HG02840 (cell line): ENCODE measurements around the gene SLCO3A1.
"Not testable (repeated sequence)": the region's sequence is repeated elsewhere in the genome, so short reads cannot be mapped to it uniquely, and the experiment has no call there.

ENCODE experiments used
- ATAC-seq: cut with Tn5 transposase; IDR thresholded peaks from one replicate; pipeline ENCODE4 v1.9.1; 2021; ENCODE audit warnings: mild to moderate bottlenecking, moderate library complexity, moderate number of reproducible peaks; ENCODE audit not compliant: unreplicated experiment, low FRiP score

Gene SLCO3A1

DNA sequence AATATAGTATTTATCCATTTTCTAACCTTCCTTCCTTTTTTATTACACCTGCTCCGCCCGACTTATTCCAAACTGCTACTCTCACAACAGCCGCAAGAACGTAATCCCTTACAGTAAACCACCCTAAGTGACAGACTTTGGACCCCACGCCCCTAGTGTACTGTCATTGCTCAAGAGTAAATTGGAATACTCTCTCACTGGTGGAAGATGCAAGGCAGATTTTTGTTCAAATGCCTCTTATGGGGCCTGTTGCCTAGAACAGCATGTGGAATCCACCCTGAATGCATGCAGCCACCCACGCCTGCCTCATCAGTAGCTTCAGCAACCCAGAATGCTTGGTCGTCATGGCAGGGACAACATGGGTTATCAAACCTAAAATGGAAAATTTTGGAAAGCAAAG lies 313.9 kb downstream of the SLCO3A1 start:
- ATAC-seq = no peak

DNA sequence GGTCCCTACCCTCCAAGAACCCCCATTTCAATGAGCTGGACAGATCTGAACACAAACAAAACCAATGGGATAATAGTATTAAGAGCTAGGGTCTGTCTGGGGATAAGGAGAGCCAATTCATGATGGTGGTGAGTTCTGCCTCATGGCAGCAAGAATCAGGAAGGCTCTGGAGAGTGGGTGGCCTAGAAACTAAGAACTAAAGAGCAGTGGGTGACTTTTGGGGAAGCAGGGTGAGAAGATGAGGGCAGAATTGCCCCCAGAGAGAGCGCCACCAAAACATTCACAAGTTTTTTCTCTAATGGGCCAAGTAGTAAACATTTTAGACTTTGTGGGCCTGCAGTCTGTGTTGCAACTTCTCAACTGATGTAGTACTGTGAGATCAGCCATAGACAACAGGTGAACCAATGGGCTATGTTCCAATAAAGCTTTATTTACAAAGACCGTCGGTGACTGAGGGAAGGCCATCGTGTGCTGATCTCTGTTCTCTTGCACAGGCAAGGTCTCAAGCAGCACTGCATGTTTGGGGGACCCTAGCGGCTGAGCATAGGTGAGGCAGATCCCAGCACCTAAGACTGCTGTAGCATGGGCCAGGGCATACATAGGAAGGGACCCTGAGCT lies 314.7 kb downstream of the SLCO3A1 start:
- ATAC-seq = no peak

DNA sequence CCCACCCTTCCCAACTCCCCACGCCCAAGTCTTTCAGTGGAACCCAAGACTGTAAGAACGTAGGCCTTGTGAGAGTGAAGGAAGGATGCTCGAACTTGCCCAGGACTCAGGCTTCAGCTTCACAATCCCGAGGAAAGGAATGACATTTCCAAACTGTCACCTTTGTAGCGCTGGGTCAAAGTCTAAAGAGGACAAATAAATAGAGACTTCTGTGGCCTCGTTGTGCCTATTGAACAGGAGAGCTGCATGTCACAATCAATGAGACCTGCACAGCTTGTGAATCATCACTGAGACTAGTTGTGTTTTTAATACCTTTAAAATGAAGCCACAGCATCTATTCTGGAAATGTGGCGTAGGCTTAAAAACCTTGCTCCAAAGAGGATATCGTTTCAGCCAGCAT lies 317.4 kb downstream of the SLCO3A1 start:
- no peak for ATAC-seq

DNA sequence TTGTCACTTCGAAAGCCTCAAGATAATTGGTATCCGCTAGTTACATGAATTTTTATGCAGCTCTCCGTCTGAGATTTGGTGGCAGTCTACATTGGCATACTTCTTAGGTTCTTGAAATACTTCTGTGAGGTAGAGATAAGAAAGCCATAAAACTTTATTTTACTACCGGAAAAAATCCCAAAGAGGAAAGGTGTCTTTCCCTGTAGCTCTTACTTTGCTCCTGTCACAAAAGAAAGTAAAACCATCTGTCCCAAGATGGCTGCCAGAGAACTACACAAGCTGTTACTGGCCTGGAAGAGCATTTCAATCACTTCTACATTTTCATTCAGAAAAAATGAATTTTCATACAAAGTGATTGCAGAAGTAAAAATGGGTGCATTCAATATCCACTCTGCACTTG lies 325.4 kb downstream of the SLCO3A1 start:
- ATAC-seq = no peak

- ATAC-seq = no peak
These were observed 330.6 kb downstream of the SLCO3A1 start for GRCh38 chr15:92184142-92184541.

GRCh38 chr15:92184679-92185230 lies 331.2 kb downstream of the SLCO3A1 start:
- ATAC-seq = no peak

- no peak for ATAC-seq
These were observed 334.5 kb downstream of the SLCO3A1 start for GRCh38 chr15:92187975-92188374.

- no peak for ATAC-seq
These were observed 335.7 kb downstream of the SLCO3A1 start for GRCh38 chr15:92189166-92189565.

DNA sequence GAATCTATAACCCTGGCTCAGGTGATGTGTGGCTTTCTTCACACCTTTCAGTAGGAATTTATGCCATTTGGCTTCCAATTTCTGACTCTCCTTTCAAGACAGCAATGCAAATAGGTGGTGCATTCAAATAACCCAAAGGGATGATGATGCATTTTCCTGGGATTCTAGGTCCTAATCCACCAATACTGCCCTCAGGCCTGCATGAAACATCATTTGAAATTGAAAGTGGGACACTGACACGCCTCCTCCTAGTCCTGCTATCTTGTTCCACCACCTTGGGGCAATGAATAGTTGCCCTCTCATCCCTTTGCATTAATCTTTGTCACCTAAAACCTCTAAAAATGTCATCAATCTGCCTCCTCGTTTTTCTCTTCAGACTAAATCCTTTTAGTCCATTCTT lies 341.7 kb downstream of the SLCO3A1 start:
- no peak for ATAC-seq

GRCh38 chr15:92196342-92196741 lies 342.8 kb downstream of the SLCO3A1 start:
- no peak for ATAC-seq

DNA sequence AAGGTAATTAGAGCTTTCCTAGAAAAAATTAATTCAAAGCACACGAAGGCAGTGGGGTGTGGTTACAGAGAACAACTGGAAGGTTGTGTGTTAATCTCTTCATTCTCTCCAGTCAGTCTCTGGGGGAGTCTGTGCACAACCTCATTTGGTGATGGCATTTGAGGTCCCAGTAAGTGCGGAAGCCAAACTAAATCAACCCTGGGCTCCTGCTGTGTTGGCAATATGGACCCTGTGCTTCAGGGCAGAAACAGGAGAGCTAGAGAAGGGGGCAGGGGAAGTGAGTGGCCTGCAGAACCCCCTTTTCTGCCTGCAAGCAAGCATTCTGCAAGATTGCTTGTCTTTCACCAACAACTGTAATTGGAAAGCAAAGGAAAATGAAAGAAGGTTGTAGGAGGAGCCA lies 344.2 kb downstream of the SLCO3A1 start:
- ATAC-seq = no peak

DNA sequence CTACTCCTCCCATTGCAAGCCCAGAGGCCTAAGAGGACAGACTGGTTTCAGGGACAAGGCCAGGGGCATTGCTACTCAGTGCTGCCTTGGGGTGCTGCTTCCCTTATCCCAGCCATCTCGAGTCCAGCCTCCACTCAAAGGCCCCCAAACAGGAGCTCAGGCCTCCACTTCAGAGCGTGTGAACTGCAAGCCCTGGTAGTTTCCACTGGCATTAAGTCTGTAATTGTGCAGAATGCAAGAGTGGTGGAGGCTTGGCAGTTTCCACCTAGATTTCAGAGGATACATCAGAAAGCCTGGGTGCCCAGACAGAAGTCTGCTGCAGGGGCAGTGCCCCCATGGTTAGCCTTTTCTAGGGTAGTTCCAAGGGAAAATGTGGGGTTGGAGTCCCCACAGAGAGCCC lies 347.4 kb downstream of the SLCO3A1 start:
- no peak for ATAC-seq

DNA sequence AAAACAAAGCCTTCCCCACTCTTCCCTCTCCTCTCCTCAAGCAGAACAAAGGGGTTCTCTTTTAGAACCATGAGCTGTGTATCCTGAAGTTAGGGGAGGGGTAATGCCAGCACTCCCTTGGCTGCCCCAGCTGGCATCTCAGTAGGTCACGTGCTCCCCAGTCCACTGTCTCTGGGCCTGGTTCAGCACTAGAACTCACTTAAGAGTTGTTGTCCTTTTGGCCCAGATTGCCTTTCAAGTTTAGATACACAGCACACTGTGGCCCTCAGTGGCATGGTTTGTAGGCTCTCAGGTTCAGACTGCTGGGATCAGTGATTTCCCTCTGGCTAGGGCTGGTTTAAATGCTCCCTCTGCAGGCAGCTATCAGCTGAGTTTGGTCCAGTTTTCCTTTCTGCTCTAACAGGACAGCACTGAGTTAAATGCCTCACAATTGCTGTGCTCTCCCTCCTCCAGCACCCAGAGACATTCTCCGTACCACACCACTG lies 351.8 kb downstream of the SLCO3A1 start:
- ATAC-seq = no peak

GRCh38 chr15:92207601-92208000 lies 354.1 kb downstream of the SLCO3A1 start:
- ATAC-seq = not testable (repeated sequence)
